Astrocyte of the cerebellum (primary cell): ENCODE data around the gene CDK5R1.

Source experiments
- DNase-seq: peaks from one replicate; pipeline ENCODE4 v3.0.0-alpha.2; 2011; ENCODE audit warnings: low read depth
- H3K4me3 ChIP-seq: 2 replicates; pipeline ENCODE4 v1.5.1; 2011; ENCODE audit warnings: mild to moderate bottlenecking, low read depth, low read length, moderate library complexity
- in situ Hi-C: cut with HindIII; loops from 2 replicates; pipeline ENCODE4 v1.10.0; 2017; ENCODE audit warnings: low sequenced_read_pairs
- TF ChIP-seq, protein P1 (sequence below): IDR thresholded peaks from 2 replicates; pipeline ENCODE4 v1.5.1; 2012; ENCODE audit warnings: low read length, low read depth, moderate library complexity, mild to moderate bottlenecking; ENCODE audit errors: missing control alignments

The CDK5R1 gene

GRCh38 chr17:32536736-32537643, 50.2 kb downstream of the CDK5R1 start:
- no peak for DNase-seq
- TF ChIP-seq, protein P1, sequence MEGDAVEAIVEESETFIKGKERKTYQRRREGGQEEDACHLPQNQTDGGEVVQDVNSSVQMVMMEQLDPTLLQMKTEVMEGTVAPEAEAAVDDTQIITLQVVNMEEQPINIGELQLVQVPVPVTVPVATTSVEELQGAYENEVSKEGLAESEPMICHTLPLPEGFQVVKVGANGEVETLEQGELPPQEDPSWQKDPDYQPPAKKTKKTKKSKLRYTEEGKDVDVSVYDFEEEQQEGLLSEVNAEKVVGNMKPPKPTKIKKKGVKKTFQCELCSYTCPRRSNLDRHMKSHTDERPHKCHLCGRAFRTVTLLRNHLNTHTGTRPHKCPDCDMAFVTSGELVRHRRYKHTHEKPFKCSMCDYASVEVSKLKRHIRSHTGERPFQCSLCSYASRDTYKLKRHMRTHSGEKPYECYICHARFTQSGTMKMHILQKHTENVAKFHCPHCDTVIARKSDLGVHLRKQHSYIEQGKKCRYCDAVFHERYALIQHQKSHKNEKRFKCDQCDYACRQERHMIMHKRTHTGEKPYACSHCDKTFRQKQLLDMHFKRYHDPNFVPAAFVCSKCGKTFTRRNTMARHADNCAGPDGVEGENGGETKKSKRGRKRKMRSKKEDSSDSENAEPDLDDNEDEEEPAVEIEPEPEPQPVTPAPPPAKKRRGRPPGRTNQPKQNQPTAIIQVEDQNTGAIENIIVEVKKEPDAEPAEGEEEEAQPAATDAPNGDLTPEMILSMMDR: no peak
- in situ Hi-C loops: no loop called here
- H3K4me3 ChIP-seq: no peak overlapping the region
